EL (cell line): ENCODE measurements around the gene CDC42EP3.

Source experiments
- DNase-seq: peaks from one replicate; pipeline ENCODE4 v3.0.0-alpha.2; 2016

CDC42EP3 gene

GRCh38 chr2:37635504-37636380 lies 35.7 kb downstream of the CDC42EP3 start:
- peak; percentile 84 for DNase-seq

GRCh38 chr2:37634914-37635503 lies 36.4 kb downstream of the CDC42EP3 start:
- no peak for DNase-seq

GRCh38 chr2:37633845-37634244 lies 37.6 kb downstream of the CDC42EP3 start:
- no peak for DNase-seq

GRCh38 chr2:37633234-37633633 lies 38.2 kb downstream of the CDC42EP3 start:
- DNase-seq = no peak

GRCh38 chr2:37632310-37632709 lies 39.1 kb downstream of the CDC42EP3 start:
- DNase-seq = no peak

GRCh38 chr2:37631698-37632097 lies 39.7 kb downstream of the CDC42EP3 start:
- DNase-seq = no peak

- DNase-seq = no peak
Measured at GRCh38 chr2:37631292-37631691, 40.1 kb downstream of the CDC42EP3 start.

GRCh38 chr2:37630776-37631175 lies 40.7 kb downstream of the CDC42EP3 start:
- DNase-seq = no peak

- DNase-seq = no peak
Measured at GRCh38 chr2:37630301-37630700, 41.1 kb downstream of the CDC42EP3 start.

GRCh38 chr2:37629529-37629928 lies 41.9 kb downstream of the CDC42EP3 start:
- DNase-seq = peak; percentile 58

GRCh38 chr2:37627710-37628109 lies 43.7 kb downstream of the CDC42EP3 start:
- DNase-seq = no peak

GRCh38 chr2:37625796-37626571 lies 45.5 kb downstream of the CDC42EP3 start:
- no peak for DNase-seq

- DNase-seq = peak; percentile 79
Measured at GRCh38 chr2:37625156-37625555, 46.3 kb downstream of the CDC42EP3 start.

- DNase-seq = peak; percentile 75
Measured at GRCh38 chr2:37623971-37624900, 47.2 kb downstream of the CDC42EP3 start.

- no peak for DNase-seq
Measured at GRCh38 chr2:37623406-37623805, 48.0 kb downstream of the CDC42EP3 start.

GRCh38 chr2:37622450-37623100 lies 48.9 kb downstream of the CDC42EP3 start:
- no peak for DNase-seq

- no peak for DNase-seq
Measured at GRCh38 chr2:37621199-37621598, 50.2 kb downstream of the CDC42EP3 start.

- no peak for DNase-seq
Measured at GRCh38 chr2:37619959-37620300, 51.5 kb downstream of the CDC42EP3 start.

GRCh38 chr2:37619230-37619958 lies 52.0 kb downstream of the CDC42EP3 start:
- no peak for DNase-seq

- DNase-seq = no peak
Measured at GRCh38 chr2:37618326-37618725, 53.1 kb downstream of the CDC42EP3 start.
